Ascending aorta (tissue), 2 donors: ENCODE data around the gene PPP1R3F. TPM values are rescaled to one million over a fixed set of nuclear protein-coding genes. Genes with fewer than 3 reads are reported as not detected.

Experiments used
- DNase-seq, 2 donors: peaks; one replicate each; pipeline ENCODE4 v3.0.0-alpha.2; 2019; ENCODE audit warnings: low spot score in 2 of 2
- H3K27ac ChIP-seq, 2 donors: fragments of 200-600 bp; sonication (generic); one replicate each; pipeline ENCODE4 v1.5.1; 2016 to 2017; ENCODE audit warnings: mild to moderate bottlenecking in 1 of 2
- H3K27me3 ChIP-seq: fragments of 200-600 bp; sonication (generic); one replicate; pipeline ENCODE4 v1.5.1; 2017
- H3K36me3 ChIP-seq, 2 donors: fragments of 200-600 bp; sonication (generic); one replicate each; pipeline ENCODE4 v1.5.1; 2016
- H3K4me1 ChIP-seq, 2 donors: fragments of 200-600 bp; sonication (generic); one replicate each; pipeline ENCODE4 v1.5.1; 2016 to 2017; ENCODE audit warnings: mild to moderate bottlenecking in 1 of 2
- H3K4me3 ChIP-seq, 2 donors: fragments of 200-600 bp; sonication (generic); one replicate each; pipeline ENCODE4 v1.5.1; 2016 to 2017; ENCODE audit warnings: mild to moderate bottlenecking in 1 of 2
- H3K9me3 ChIP-seq, 2 donors: fragments of 200-600 bp; sonication (generic); one replicate each; pipeline ENCODE4 v1.5.1; 2016
- intact Hi-C: fragments of 100-400 bp; cut with DNase I; formaldehyde crosslinking; loops from one replicate; pipeline ENCODE4 v1.15.1; 2023
- total RNA-seq: library from RNA; depleted of rRNA; stranded (reverse); fragments of >200 nt; gene quantifications from one replicate; pipeline ENCODE4 v1.1.0, GENCODE V29; 2016
- TF ChIP-seq, protein P1 (sequence below), 3 experiments: fragments of 200-600 bp in 2 of 3; fragments of 450-650 bp in 1 of 3; sonication (generic) in 2 of 3; IDR thresholded peaks; one replicate each; pipeline ENCODE4 v1.5.1; 2016 to 2019; ENCODE audit warnings: antibody characterized with exemption in 3 of 3, mild to moderate bottlenecking in 1 of 3, moderate library complexity in 1 of 3

PPP1R3F gene
- total RNA-seq, 1 donor from 2014 or later: 14.8 TPM

DNA sequence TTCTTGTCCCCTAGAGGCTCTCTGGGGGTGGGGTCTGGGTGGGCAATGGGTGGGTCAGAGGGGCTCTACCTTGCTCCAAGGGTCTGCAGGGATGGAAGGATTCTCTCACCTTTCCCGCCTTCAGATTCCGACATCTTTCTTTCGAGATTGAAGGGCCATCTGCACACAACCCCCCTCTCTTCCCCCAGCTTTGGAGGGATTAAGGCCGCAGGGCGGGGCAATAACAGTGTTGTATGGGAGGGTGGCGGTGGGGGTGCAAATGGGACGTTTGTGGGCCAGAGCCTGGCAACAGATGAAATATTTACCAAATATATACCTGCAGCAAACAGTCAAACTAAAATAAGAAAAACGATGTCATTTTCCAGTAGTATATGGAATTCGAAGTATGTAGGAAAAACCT lies 36.4 kb upstream of the PPP1R3F start, which contains the start of gene CACNA1F:
CACNA1F (minus strand) TSS at position 165 of the 400 bp plus-strand sequence; CDS start at position 134, 31 bp downstream.
- Histone ChIP-seq H3K27me3 (no peaks in the 10 kb centered on the region), H3K4me1 (no peaks in the 10 kb centered on the region), H3K27ac (no peak within 1 kb of the TSS), H3K36me3 (no peaks in the 10 kb centered on the region), H3K4me3 (no peak within 1 kb of the TSS), H3K9me3 (no peaks in the 10 kb centered on the region)
- no peak for DNase-seq
- intact Hi-C loops: no loop called here
- TF ChIP-seq, protein P1, sequence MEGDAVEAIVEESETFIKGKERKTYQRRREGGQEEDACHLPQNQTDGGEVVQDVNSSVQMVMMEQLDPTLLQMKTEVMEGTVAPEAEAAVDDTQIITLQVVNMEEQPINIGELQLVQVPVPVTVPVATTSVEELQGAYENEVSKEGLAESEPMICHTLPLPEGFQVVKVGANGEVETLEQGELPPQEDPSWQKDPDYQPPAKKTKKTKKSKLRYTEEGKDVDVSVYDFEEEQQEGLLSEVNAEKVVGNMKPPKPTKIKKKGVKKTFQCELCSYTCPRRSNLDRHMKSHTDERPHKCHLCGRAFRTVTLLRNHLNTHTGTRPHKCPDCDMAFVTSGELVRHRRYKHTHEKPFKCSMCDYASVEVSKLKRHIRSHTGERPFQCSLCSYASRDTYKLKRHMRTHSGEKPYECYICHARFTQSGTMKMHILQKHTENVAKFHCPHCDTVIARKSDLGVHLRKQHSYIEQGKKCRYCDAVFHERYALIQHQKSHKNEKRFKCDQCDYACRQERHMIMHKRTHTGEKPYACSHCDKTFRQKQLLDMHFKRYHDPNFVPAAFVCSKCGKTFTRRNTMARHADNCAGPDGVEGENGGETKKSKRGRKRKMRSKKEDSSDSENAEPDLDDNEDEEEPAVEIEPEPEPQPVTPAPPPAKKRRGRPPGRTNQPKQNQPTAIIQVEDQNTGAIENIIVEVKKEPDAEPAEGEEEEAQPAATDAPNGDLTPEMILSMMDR (IDR thresholded peaks at IDR 0.05): no peak

DNA sequence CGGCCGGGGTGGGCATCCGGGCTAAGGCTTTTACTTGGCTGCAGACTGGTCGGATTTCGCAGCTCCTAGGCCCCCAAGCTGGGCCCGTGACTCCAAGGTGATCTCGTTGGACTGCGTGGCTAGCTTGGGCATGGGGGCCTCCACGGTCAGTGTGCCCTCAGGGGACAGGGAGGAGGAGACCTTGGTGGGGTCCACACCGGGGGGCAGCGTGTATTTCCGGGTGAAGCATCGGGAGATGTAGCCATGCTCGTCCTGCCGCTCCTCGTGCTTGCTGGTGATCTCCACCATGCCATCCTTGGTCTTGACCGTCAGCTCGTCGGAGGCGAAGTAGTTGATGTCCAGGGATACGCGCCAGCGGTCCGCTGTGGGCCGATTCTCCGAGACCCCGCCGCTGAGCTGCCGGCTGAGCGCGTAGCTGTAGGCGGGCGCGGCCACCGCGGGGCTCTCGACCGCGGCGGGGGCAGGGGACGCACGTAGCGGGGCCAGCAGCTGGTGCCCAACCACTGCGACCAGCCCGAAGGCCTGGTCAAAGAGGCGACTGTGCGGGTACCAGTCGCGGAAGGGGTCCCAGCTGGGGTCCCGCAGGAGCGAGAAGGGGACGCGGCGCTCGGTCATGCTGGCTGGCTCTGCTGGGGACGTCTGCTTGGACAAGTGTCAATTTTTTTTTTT lies 35.6 kb upstream of the PPP1R3F start:
- DNase-seq: no peak
- H3K4me3 ChIP-seq: no peak overlapping the region

DNA sequence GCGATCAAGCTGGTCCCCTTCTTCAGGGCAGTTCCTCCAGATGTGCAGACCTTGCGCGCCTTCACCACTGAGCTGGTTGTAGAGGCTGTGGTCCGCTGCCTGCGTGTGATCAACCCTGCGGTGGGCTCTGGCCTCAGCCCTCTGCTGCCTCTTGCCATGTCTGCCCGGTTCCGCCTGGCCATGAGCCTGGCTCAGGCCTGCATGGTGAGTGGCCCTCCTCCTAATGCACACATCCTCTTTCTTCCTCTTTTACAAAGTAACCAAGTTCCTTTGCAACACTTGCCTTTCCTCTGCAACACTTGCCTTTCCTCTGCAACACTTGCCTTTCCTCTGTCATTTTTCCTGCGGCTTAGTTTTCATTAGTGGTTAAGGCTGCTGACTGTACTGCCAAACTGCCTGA lies 32.5 kb upstream of the PPP1R3F start:
- TF ChIP-seq, protein P1 (IDR thresholded peaks at IDR 0.05): no peak
- H3K36me3 ChIP-seq: no peaks in the 10 kb centered on the region
- no peak overlapping the region for H3K4me3 ChIP-seq
- no peak for DNase-seq
- H3K9me3 ChIP-seq: no peaks in the 10 kb centered on the region
- no peak overlapping the region for H3K27ac ChIP-seq
- no peaks in the 10 kb centered on the region for H3K4me1 ChIP-seq
- intact Hi-C loops: no loop called here
- no peaks in the 10 kb centered on the region for H3K27me3 ChIP-seq

More for the DNA sequence above, 35.6 kb upstream of the PPP1R3F start:
- Histone ChIP-seq H3K36me3 (no peaks in the 10 kb centered on the region), H3K27ac (no peak overlapping the region), H3K27me3 (no peaks in the 10 kb centered on the region), H3K9me3 (no peaks in the 10 kb centered on the region), H3K4me1 (no peaks in the 10 kb centered on the region)
- intact Hi-C loops: loop anchor here (2.0 kb wide), 1 partner anchor 33 kb away; the partner anchor contains the start of gene SYP
- TF ChIP-seq, protein P1 (IDR thresholded peaks at IDR 0.05): no peak

DNA sequence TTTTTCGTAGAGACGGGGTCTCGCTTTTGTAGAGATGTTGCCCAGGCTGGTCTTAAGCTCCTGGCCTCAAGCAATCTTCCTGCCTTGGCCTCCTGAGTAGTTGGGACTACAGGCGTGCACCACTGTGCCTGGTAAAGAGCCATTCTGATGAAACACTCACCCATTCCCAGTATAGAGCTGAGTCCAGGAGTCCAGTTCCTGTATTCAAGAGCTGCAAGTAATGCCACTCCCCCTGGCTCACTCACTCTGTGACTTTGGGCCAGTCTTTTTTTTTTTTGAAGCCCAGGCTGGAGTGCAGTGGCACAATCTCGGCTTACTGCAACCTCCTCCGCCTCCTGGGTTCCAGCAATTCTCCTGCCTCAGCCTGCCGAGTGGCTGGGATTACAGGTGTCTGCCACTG lies 30.9 kb upstream of the PPP1R3F start:
- H3K27ac ChIP-seq: no peak overlapping the region
- peaks cover 0 to 11% of the 10 kb centered on the region in 2 donors for H3K36me3 ChIP-seq
- H3K27me3 ChIP-seq: no peaks in the 10 kb centered on the region
- TF ChIP-seq, protein P1 (IDR thresholded peaks at IDR 0.05): no peak
- H3K9me3 ChIP-seq: no peaks in the 10 kb centered on the region
- intact Hi-C loops: no loop called here
- no peak for DNase-seq
- H3K4me3 ChIP-seq: no peak overlapping the region
- no peaks in the 10 kb centered on the region for H3K4me1 ChIP-seq

DNA sequence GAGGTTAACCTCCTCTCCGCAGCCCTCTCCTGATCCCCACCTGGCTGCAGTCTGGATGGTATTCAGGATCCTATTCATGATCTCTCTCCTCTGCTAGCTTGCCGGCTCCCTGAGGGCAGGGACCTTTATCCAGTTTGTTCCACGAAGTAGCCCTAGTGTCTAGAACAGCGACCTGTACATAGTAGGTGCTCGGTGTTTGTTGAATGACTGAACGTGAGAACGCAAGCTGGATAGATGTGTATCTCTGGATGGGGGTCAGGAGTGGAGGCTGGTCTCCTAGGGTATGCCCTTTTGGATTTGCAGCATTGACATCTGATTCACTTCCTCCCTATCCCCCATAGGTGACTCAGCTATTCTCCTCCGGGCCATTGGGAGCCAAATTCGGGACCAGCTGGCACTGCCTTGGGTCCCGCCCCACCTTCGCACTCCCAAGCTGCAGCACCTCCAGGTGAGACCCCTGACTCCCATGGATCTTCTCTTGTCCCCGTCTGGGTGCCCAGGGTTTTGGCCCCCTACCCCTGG lies 27.0 kb upstream of the PPP1R3F start:
- no peaks in the 10 kb centered on the region for H3K27me3 ChIP-seq
- no peaks in the 10 kb centered on the region for H3K4me1 ChIP-seq
- H3K4me3 ChIP-seq: no peak overlapping the region
- H3K9me3 ChIP-seq: no peaks in the 10 kb centered on the region
- H3K36me3 ChIP-seq: peaks cover 10 to 37% of the 10 kb centered on the region in 2 donors
- no peak for DNase-seq
- TF ChIP-seq, protein P1 (IDR thresholded peaks at IDR 0.05): no peak
- H3K27ac ChIP-seq: no peak overlapping the region
- intact Hi-C loops: no loop called here
